NCI-H2107 treated with DMSO at 0.1 percent for 48 hours (cell line): ENCODE measurements around the gene MYLIP.

Source experiments
- DNase-seq: peaks from one replicate; lab custom pipeline; 2025; ENCODE audit not compliant: unreplicated experiment; lab: John Stamatoyannopoulos, UW

Gene MYLIP

GRCh38 chr6:16137451-16137801, 8.5 kb downstream of the MYLIP start:
- DNase-seq: no peak

- DNase-seq: no peak
Measured at GRCh38 chr6:16139556-16139955, 10.7 kb downstream of the MYLIP start.

GRCh38 chr6:16140607-16141006, 11.7 kb downstream of the MYLIP start:
- no peak for DNase-seq

- DNase-seq: no peak
Measured at GRCh38 chr6:16141514-16141913, 12.6 kb downstream of the MYLIP start.

- no peak for DNase-seq
Measured at GRCh38 chr6:16145038-16145437, 16.2 kb downstream of the MYLIP start.

GRCh38 chr6:16146028-16146427, 17.1 kb downstream of the MYLIP start:
- DNase-seq: no peak

- DNase-seq: no peak
Measured at GRCh38 chr6:16146527-16146955, 17.7 kb downstream of the MYLIP start.

GRCh38 chr6:16148498-16148897, 19.6 kb downstream of the MYLIP start:
- no peak for DNase-seq

GRCh38 chr6:16149305-16149704, 20.4 kb downstream of the MYLIP start:
- DNase-seq: no peak

- DNase-seq: no peak
Measured at GRCh38 chr6:16150098-16150497, 21.2 kb downstream of the MYLIP start.

- no peak for DNase-seq
Measured at GRCh38 chr6:16153211-16153820, 24.4 kb downstream of the MYLIP start.

- no peak for DNase-seq
Measured at GRCh38 chr6:16154904-16155303, 26.0 kb downstream of the MYLIP start.

- no peak for DNase-seq
Measured at GRCh38 chr6:16157492-16157891, 28.6 kb downstream of the MYLIP start.

GRCh38 chr6:16157909-16158308, 29.0 kb downstream of the MYLIP start:
- no peak for DNase-seq

GRCh38 chr6:16158943-16159557, 30.2 kb downstream of the MYLIP start:
- no peak for DNase-seq

GRCh38 chr6:16160794-16161193, 31.9 kb downstream of the MYLIP start:
- no peak for DNase-seq

- DNase-seq: no peak
Measured at GRCh38 chr6:16162003-16162402, 33.1 kb downstream of the MYLIP start.

GRCh38 chr6:16163066-16163465, 34.2 kb downstream of the MYLIP start:
- no peak for DNase-seq

GRCh38 chr6:16163535-16164300, 34.8 kb downstream of the MYLIP start:
- no peak for DNase-seq

- DNase-seq: no peak
Measured at GRCh38 chr6:16165641-16166040, 36.8 kb downstream of the MYLIP start.

- no peak for DNase-seq
Measured at GRCh38 chr6:16166871-16167608, 38.2 kb downstream of the MYLIP start.

- no peak for DNase-seq
Measured at GRCh38 chr6:16168121-16168520, 39.2 kb downstream of the MYLIP start.
